ENCODE data around the gene HEMK1. TPM values are rescaled to one million over a fixed set of nuclear protein-coding genes. Genes with fewer than 3 reads are reported as not detected.

The HEMK1 gene
- total and polyA plus RNA-seq, 5 donors from 2014 or later = 18.5 to 24.9 (median 22.1) TPM

GRCh38 chr3:50617096-50617791, 47.9 kb downstream of the HEMK1 start, which contains the start of gene MAPKAPK3:
MAPKAPK3 (plus strand) TSS chr3:50617151; CDS start chr3:50617566, 415 bp downstream.
- peak within 1 kb of the TSS; percentile 91 to 95 (median 94) for H3K27ac Mint-ChIP-seq
- peaks cover 12 to 79% (median 49%) of the 10 kb centered on the region in 4 donors for H3K4me1 Mint-ChIP-seq
- Histone ChIP-seq H3K4me3 (ENCODE audit: low read depth, low read length) (peak within 1 kb of the TSS; percentile 97), H3K27me3 (ENCODE audit: control insufficient read depth, insufficient read depth, low read length) (no peaks in the 10 kb centered on the region), H3K27ac (ENCODE audit: insufficient read depth, low read length, poor library complexity, severe bottlenecking) (peak within 1 kb of the TSS; percentile 88), H3K4me1 (ENCODE audit: control insufficient read depth, insufficient read depth, low read length, poor library complexity, severe bottlenecking) (peaks cover 79% of the 10 kb centered on the region), H3K9me3 (ENCODE audit: control insufficient read depth in 2 of 2, low read length in 2 of 2) (no peaks in the 10 kb centered on the region), H3K36me3 (ENCODE audit: control insufficient read depth, insufficient read depth, low read length) (peaks cover 4% of the 10 kb centered on the region)
- no peak for DNase-seq
- H3K27me3 Mint-ChIP-seq = no peaks in the 10 kb centered on the region
- peak in 1 of 2 donors; percentile 0 for ATAC-seq (ENCODE audit: low read depth in 2 of 2)
- H3K9me3 Mint-ChIP-seq = peaks cover 0 to 3% (median 0%) of the 10 kb centered on the region in 7 donors
- H3K4me3 Mint-ChIP-seq = peak within 1 kb of the TSS; percentile 89 to 94 (median 92)
- H3K36me3 Mint-ChIP-seq = peaks cover 1% of the 10 kb centered on the region

DNA sequence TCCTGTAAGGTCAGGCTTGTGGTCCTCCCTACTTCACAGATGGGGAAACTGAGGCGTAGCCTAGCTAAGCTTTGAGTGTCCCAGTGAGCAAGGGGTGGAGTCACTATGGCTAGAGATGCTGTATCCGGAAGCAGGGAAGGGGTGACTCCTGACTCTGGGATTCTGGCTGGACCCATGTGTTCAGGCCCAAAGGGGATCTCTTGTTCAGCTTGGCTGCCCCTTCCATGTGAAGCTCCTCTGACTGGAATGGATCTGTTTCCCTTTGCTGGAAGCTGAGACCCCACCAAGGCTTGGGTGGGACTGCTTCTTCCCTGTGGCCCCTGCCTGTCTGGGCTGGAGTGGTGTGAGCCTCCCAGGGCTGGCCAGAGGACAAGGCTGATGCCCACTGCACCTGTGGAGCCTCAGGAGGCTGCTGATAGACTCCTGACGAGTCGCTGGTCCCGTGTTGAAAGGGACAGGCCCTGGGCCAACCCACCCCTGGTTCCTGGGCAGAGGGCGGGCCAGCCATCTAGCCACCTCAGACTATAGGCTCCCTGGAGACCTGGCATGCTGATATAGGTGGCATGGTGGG, 48.7 kb downstream of the HEMK1 start:
- Histone ChIP-seq H3K27ac (ENCODE audit: insufficient read depth, low read length, poor library complexity, severe bottlenecking) (peak overlapping the region; percentile 88), H3K9me3 (ENCODE audit: control insufficient read depth in 2 of 2, low read length in 2 of 2) (no peaks in the 10 kb centered on the region), H3K4me3 (ENCODE audit: low read depth, low read length) (peak overlapping the region; percentile 97), H3K27me3 (ENCODE audit: control insufficient read depth, insufficient read depth, low read length) (no peaks in the 10 kb centered on the region), H3K36me3 (ENCODE audit: control insufficient read depth, insufficient read depth, low read length) (peaks cover 8% of the 10 kb centered on the region), H3K4me1 (ENCODE audit: control insufficient read depth, insufficient read depth, low read length, poor library complexity, severe bottlenecking) (peaks cover 79% of the 10 kb centered on the region)
- Mint-ChIP-seq H3K27ac (peak overlapping the region in 2 of 3 donors; percentile 90 to 95), H3K9me3 (peaks cover 0 to 3% (median 0%) of the 10 kb centered on the region in 7 donors), H3K36me3 (peaks cover 5% of the 10 kb centered on the region), H3K4me1 (peaks cover 16 to 79% (median 52%) of the 10 kb centered on the region in 4 donors), H3K27me3 (no peaks in the 10 kb centered on the region), H3K4me3 (peak overlapping the region; percentile 89 to 94 (median 92))
- no peak for ATAC-seq (ENCODE audit: low read depth in 2 of 2)
- peak in 1 of 3 donors; percentile 61 for DNase-seq

- ATAC-seq (ENCODE audit: low read depth in 2 of 2) = no peak
Observed at GRCh38 chr3:50620420-50620819, 51.1 kb downstream of the HEMK1 start.

DNA sequence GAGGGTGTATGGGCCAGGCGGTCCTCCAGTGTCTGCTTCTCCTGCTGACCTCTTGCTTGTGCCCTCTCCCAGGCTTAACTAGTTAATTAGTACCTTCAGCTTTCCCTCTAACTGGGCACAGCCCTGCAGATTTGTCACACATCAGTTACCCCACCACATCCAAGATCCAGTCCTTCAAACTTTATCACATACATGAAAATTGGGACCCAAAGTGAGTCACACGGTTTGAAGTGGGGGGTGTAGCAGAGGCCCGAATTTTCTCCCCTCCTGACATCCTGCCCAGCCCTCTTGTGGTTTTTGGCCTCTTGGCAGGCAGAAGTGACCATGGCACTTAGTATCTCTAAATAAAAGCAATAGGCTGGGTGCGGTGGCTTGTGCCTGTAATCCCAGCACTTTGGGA, 51.5 kb downstream of the HEMK1 start:
- H3K27ac Mint-ChIP-seq = peak overlapping the region; percentile 90 to 95 (median 94)
- H3K4me3 ChIP-seq (ENCODE audit: low read depth, low read length) = peak overlapping the region; percentile 54
- peak overlapping the region; percentile 89 to 94 (median 92) for H3K4me3 Mint-ChIP-seq
- H3K36me3 Mint-ChIP-seq = peaks cover 12% of the 10 kb centered on the region
- H3K4me1 ChIP-seq (ENCODE audit: control insufficient read depth, insufficient read depth, low read length, poor library complexity, severe bottlenecking) = peaks cover 88% of the 10 kb centered on the region
- peak overlapping the region; percentile 55 for H3K27ac ChIP-seq (ENCODE audit: insufficient read depth, low read length, poor library complexity, severe bottlenecking)
- no peaks in the 10 kb centered on the region for H3K27me3 Mint-ChIP-seq
- peaks cover 13 to 87% (median 65%) of the 10 kb centered on the region in 4 donors for H3K4me1 Mint-ChIP-seq
- H3K9me3 ChIP-seq (ENCODE audit: control insufficient read depth in 2 of 2, low read length in 2 of 2) = no peaks in the 10 kb centered on the region
- peaks cover 0 to 3% (median 0%) of the 10 kb centered on the region in 7 donors for H3K9me3 Mint-ChIP-seq
- no peaks in the 10 kb centered on the region for H3K27me3 ChIP-seq (ENCODE audit: control insufficient read depth, insufficient read depth, low read length)
- ATAC-seq (ENCODE audit: low read depth in 2 of 2) (no peak), DNase-seq (no peak)
- peaks cover 8% of the 10 kb centered on the region for H3K36me3 ChIP-seq (ENCODE audit: control insufficient read depth, insufficient read depth, low read length)

More at GRCh38 chr3:50620420-50620819, 51.1 kb downstream of the HEMK1 start:
- Histone ChIP-seq H3K27ac (ENCODE audit: insufficient read depth, low read length, poor library complexity, severe bottlenecking) (peak overlapping the region; percentile 55), H3K36me3 (ENCODE audit: control insufficient read depth, insufficient read depth, low read length) (peaks cover 8% of the 10 kb centered on the region), H3K4me3 (ENCODE audit: low read depth, low read length) (peak overlapping the region; percentile 54), H3K4me1 (ENCODE audit: control insufficient read depth, insufficient read depth, low read length, poor library complexity, severe bottlenecking) (peaks cover 88% of the 10 kb centered on the region), H3K27me3 (ENCODE audit: control insufficient read depth, insufficient read depth, low read length) (no peaks in the 10 kb centered on the region), H3K9me3 (ENCODE audit: control insufficient read depth in 2 of 2, low read length in 2 of 2) (no peaks in the 10 kb centered on the region)
- peaks cover 0 to 3% (median 0%) of the 10 kb centered on the region in 7 donors for H3K9me3 Mint-ChIP-seq
- DNase-seq = peak in 1 of 3 donors; percentile 40
- peak overlapping the region; percentile 89 to 94 (median 92) for H3K4me3 Mint-ChIP-seq
- H3K4me1 Mint-ChIP-seq = peaks cover 13 to 88% (median 65%) of the 10 kb centered on the region in 4 donors
- H3K27me3 Mint-ChIP-seq = no peaks in the 10 kb centered on the region
- peak overlapping the region; percentile 90 to 95 (median 94) for H3K27ac Mint-ChIP-seq
- peaks cover 12% of the 10 kb centered on the region for H3K36me3 Mint-ChIP-seq

DNA sequence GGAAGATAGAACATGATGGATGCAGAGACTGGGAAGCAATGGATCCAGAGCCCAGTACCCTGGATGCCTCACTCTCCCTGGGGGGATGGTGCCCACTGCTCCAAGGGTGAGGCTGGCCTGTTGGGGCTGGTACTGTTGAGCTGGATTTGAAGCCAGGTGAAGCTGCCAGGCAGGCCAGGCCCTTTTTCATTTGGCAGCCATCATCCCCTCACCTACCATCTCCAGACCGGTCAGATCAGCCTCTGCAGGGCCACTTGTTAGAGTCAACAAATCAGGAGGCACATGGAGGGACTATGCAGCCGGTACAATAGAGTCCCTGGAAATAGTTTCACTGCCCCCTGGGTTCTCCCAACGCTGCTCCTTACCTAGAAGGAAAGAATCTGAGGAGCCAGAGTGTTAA, 53.6 kb downstream of the HEMK1 start:
- Histone ChIP-seq H3K27me3 (ENCODE audit: control insufficient read depth, insufficient read depth, low read length) (no peaks in the 10 kb centered on the region), H3K4me3 (ENCODE audit: low read depth, low read length) (no peak overlapping the region), H3K4me1 (ENCODE audit: control insufficient read depth, insufficient read depth, low read length, poor library complexity, severe bottlenecking) (peaks cover 95% of the 10 kb centered on the region), H3K27ac (ENCODE audit: insufficient read depth, low read length, poor library complexity, severe bottlenecking) (peak overlapping the region; percentile 68), H3K9me3 (ENCODE audit: control insufficient read depth in 2 of 2, low read length in 2 of 2) (no peaks in the 10 kb centered on the region), H3K36me3 (ENCODE audit: control insufficient read depth, insufficient read depth, low read length) (peaks cover 8% of the 10 kb centered on the region)
- H3K27me3 Mint-ChIP-seq = no peaks in the 10 kb centered on the region
- no peaks in the 10 kb centered on the region for H3K9me3 Mint-ChIP-seq
- H3K4me1 Mint-ChIP-seq = peaks cover 13 to 95% (median 68%) of the 10 kb centered on the region in 4 donors
- peak overlapping the region in 3 of 4 donors; percentile 15 to 79 (median 61) for H3K4me3 Mint-ChIP-seq
- peaks cover 21% of the 10 kb centered on the region for H3K36me3 Mint-ChIP-seq
- H3K27ac Mint-ChIP-seq = peak overlapping the region; percentile 87 to 99 (median 96)
- ATAC-seq (ENCODE audit: low read depth in 2 of 2) (no peak), DNase-seq (no peak)

- H3K27ac ChIP-seq (ENCODE audit: insufficient read depth, low read length, poor library complexity, severe bottlenecking) = peak overlapping the region; percentile 68
- H3K4me1 ChIP-seq (ENCODE audit: control insufficient read depth, insufficient read depth, low read length, poor library complexity, severe bottlenecking) = peaks cover 92% of the 10 kb centered on the region
- DNase-seq (peak in 2 of 3 donors; percentile 32 to 87), ATAC-seq (ENCODE audit: low read depth in 2 of 2) (peak; percentile 55 to 63)
- H3K9me3 Mint-ChIP-seq = no peaks in the 10 kb centered on the region
- H3K36me3 ChIP-seq (ENCODE audit: control insufficient read depth, insufficient read depth, low read length) = peaks cover 8% of the 10 kb centered on the region
- peaks cover 13 to 95% (median 70%) of the 10 kb centered on the region in 4 donors for H3K4me1 Mint-ChIP-seq
- H3K9me3 ChIP-seq (ENCODE audit: control insufficient read depth in 2 of 2, low read length in 2 of 2) = no peaks in the 10 kb centered on the region
- H3K36me3 Mint-ChIP-seq = peaks cover 22% of the 10 kb centered on the region
- no peaks in the 10 kb centered on the region for H3K27me3 ChIP-seq (ENCODE audit: control insufficient read depth, insufficient read depth, low read length)
- peak overlapping the region; percentile 67 for H3K4me3 ChIP-seq (ENCODE audit: low read depth, low read length)
- peak overlapping the region; percentile 87 to 99 (median 96) for H3K27ac Mint-ChIP-seq
- no peaks in the 10 kb centered on the region for H3K27me3 Mint-ChIP-seq
- peak overlapping the region; percentile 77 to 94 (median 80) for H3K4me3 Mint-ChIP-seq
Observed at GRCh38 chr3:50623840-50624474, 54.6 kb downstream of the HEMK1 start.

DNA sequence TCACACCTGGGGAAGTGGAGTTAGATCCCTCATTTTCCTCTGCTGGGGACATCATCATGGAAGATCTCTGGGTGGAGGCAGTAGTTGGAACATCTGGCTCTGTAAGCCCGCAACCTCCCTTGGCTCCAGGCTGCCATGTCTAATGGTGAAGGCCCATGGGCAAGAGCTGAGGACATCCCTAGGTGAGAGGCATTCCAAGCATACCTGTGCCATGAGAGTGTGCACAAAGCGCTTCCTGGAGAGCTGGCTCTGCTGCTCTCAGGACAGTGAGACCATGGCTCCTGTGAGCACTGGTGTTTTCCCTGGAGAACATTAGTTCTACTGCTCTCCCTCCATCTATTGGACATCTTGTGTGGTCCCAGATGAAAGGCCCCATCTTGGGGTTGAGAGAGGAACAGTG, 55.3 kb downstream of the HEMK1 start:
- Mint-ChIP-seq H3K4me3 (peak overlapping the region in 3 of 4 donors; percentile 77 to 82 (median 79)), H3K9me3 (no peaks in the 10 kb centered on the region), H3K36me3 (peaks cover 22% of the 10 kb centered on the region), H3K27ac (peak overlapping the region; percentile 87 to 99 (median 96)), H3K4me1 (peaks cover 13 to 94% (median 69%) of the 10 kb centered on the region in 4 donors), H3K27me3 (no peaks in the 10 kb centered on the region)
- Histone ChIP-seq H3K27me3 (ENCODE audit: control insufficient read depth, insufficient read depth, low read length) (no peaks in the 10 kb centered on the region), H3K4me1 (ENCODE audit: control insufficient read depth, insufficient read depth, low read length, poor library complexity, severe bottlenecking) (peaks cover 92% of the 10 kb centered on the region), H3K36me3 (ENCODE audit: control insufficient read depth, insufficient read depth, low read length) (peaks cover 8% of the 10 kb centered on the region), H3K27ac (ENCODE audit: insufficient read depth, low read length, poor library complexity, severe bottlenecking) (peak overlapping the region; percentile 68), H3K4me3 (ENCODE audit: low read depth, low read length) (peak overlapping the region; percentile 67), H3K9me3 (ENCODE audit: control insufficient read depth in 2 of 2, low read length in 2 of 2) (no peaks in the 10 kb centered on the region)
- DNase-seq (no peak), ATAC-seq (ENCODE audit: low read depth in 2 of 2) (no peak)

Measured in CD4-positive, CD25-positive, alpha-beta regulatory T cell (primary cell).